ENCODE results near the gene CAP1.

The CAP1 gene

DNA sequence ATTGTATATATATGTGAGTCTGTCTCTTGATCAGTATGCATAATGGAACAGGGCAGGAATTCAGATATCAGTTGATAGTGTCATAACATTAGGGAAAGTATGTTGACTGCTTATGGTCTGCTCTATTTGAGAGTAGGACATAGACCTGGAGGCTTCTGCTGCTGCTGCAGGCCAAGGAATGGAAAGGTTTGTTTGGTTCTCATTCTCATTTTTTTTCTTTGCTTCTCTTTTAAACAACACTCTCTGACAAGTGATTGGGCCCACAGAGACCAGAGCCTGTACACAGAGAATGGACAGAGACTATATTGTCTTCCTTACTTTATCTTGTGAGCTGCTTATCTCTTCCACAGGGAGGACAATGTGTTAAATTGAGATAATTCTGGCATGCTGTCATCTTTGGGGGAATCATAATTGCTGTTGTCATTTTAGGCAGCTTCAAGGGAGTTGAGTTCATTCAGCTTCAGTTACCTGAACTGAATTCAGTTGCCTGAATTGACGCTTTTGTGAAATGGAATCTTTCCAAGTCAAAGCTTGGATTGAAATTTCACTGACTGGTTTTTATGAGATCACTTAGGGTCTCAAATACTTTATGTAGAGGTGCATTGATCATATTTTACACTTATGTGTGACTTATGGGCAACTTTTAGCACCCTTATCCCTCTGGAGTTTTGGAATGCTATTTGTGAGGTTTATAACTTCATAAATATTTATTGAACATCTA, 16.9 kb downstream of the CAP1 start:
- ChIA-PET CTCF (no interaction called here), POLR2A (ENCODE audit: low non-redundant PET) (no interaction called here)
- TF ChIP-seq, protein P1, sequence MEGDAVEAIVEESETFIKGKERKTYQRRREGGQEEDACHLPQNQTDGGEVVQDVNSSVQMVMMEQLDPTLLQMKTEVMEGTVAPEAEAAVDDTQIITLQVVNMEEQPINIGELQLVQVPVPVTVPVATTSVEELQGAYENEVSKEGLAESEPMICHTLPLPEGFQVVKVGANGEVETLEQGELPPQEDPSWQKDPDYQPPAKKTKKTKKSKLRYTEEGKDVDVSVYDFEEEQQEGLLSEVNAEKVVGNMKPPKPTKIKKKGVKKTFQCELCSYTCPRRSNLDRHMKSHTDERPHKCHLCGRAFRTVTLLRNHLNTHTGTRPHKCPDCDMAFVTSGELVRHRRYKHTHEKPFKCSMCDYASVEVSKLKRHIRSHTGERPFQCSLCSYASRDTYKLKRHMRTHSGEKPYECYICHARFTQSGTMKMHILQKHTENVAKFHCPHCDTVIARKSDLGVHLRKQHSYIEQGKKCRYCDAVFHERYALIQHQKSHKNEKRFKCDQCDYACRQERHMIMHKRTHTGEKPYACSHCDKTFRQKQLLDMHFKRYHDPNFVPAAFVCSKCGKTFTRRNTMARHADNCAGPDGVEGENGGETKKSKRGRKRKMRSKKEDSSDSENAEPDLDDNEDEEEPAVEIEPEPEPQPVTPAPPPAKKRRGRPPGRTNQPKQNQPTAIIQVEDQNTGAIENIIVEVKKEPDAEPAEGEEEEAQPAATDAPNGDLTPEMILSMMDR (conservative IDR thresholded peaks at IDR 0.05; ENCODE audit: low read depth) = no peak
- H3K27ac ChIP-seq = no peak overlapping the region
- DNase-seq (ENCODE audit: low spot score) = no peak

DNA sequence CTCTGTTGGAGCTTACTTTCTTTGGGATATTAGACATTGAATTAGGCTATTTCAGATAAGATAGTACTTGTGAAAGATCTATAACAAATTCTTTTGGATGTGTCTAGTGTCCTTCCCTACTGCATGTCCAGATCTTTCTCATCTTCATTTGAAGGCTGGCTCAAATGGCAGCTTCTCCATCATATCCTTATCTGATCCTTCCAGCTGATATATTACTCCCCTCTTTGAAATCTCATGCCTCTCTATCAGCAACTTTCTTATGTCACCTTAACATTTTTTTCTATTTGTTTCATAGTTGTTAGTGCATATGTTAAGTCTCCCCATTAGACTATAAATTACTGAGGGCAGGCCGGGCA, 17.5 kb downstream of the CAP1 start:
- CTCF ChIA-PET = no interaction called here
- POLR2A ChIA-PET (ENCODE audit: low non-redundant PET) = no interaction called here
- peak overlapping the region; percentile 43; the same call in 1 of the 2 replicates for H3K27ac ChIP-seq
- DNase-seq (ENCODE audit: low spot score) = no peak
- TF ChIP-seq, protein P1 (conservative IDR thresholded peaks at IDR 0.05; ENCODE audit: low read depth) = no peak

DNA sequence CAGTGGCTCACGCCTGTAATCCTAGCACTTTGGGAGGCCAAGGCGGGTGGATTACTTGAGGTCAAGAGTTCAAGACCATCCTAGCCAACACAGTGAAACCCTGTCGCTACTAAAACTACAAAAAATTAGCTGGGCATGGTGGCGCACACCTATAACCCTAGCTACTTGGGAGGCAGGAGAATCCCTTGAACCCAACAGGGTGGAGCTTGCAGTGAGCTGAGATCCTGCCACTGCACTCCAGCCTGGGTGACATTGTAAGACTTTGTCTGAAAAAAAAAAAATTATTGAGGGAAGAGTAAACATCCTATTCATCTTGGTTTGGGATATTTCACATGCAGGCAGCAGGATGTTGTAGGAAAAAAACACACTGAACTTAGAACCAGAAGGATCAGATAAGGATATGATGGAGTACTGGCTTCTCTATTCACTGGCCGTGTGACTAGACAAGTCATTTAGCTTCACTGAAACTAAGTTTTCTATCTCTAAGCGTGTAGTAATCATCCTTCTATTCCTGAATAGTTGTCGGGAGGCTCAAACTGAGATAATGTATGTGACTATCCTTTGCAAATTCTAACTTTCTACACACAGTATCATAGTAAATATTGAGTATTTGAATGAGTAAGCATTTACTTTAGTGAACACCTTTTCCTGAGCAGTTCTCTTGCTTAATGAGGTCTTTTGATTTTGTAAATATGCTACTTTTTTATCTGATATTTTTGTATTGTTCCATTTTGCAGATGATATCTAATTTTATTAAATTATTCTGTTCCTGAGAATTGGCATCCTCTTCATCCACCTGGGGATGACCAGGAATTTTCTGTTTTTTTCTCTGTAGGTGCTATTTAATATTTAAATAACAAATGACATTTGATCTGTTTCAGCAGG, 18.2 kb downstream of the CAP1 start:
- POLR2A ChIA-PET (ENCODE audit: low non-redundant PET) = no interaction called here
- H3K27ac ChIP-seq = peak overlapping the region; percentile 43; the same call in 1 of the 2 replicates
- CTCF ChIA-PET = no interaction called here
- TF ChIP-seq, protein P1 (conservative IDR thresholded peaks at IDR 0.05; ENCODE audit: low read depth) = no peak
- DNase-seq (ENCODE audit: low spot score) = no peak

DNA sequence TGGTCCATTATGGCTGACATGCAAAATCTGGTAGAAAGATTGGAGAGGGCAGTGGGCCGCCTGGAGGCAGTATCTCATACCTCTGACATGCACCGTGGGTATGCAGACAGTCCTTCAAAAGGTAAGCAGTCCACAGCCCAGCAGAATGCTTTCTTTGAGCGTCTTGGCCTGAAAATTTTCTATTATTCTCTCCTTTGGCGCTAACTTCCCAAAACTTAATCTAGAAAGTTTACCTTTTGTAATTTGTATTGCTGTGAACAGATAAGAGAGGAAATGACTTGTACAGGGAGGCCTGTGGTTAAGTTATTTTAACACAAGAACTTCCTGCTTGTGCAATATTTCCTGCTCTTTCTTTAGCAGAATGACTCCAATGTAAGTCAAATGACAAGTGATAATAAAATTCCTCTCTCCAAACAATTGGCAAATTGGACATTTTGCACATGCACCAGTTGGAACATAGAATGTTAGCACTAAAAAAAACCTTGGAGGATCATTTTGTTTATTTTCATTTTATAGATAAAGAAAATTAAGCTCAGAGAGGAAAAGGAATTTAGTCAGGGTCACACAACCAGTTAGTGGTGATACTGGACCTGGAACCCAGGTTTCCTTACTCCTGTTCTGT, 18.9 kb downstream of the CAP1 start:
- TF ChIP-seq, protein P1 (conservative IDR thresholded peaks at IDR 0.05; ENCODE audit: low read depth) = no peak
- peak; percentile 33 for DNase-seq (ENCODE audit: low spot score)
- H3K27ac ChIP-seq = no peak overlapping the region; the same call in 1 of the 2 replicates
- POLR2A ChIA-PET (ENCODE audit: low non-redundant PET) = no interaction called here
- CTCF ChIA-PET = interaction anchor here (0.6 kb wide), 1 partner anchor 14 kb away, joined by 4 read pairs; no protein-coding TSS in a partner anchor

DNA sequence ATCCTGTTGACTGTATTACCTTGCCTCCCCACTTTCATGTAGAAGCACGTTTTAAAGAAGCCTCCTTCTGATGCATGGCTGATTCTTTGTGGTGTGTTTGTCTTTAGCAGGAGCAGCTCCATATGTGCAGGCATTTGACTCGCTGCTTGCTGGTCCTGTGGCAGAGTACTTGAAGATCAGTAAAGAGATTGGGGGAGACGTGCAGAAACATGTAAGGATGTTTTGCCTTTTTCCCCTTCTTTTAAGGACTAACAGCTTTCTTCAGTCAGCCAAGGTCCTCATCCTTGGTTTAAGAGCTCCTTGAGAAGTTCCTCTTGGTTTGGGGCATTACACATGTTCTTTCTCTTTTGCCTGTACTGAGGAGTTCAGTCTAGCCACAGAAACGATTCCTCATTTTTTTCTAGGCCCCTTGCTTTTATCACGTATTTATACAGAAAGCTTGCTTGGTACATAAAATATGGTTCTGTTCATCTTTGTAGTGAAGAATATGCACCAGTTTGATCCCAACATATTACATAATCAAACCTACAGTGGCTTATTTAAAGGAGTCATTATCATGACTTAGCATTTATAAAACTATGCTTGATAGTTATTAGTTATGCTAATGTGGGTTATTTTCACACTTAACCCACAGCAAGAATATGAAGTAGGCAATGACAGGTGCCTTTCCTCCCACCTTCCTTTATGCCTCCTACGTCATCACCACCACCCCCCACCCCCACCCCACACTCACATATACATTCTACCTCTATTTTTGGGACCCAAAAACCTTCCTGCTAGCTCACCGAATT, 19.6 kb downstream of the CAP1 start:
- DNase-seq (ENCODE audit: low spot score) = no peak
- no peak overlapping the region for H3K27ac ChIP-seq
- TF ChIP-seq, protein P1 (conservative IDR thresholded peaks at IDR 0.05; ENCODE audit: low read depth) = no peak
- CTCF ChIA-PET = no interaction called here
- POLR2A ChIA-PET (ENCODE audit: low non-redundant PET) = no interaction called here
